Stimulated activated CD8-positive, alpha-beta memory T cell treated with anti-CD3 and anti-CD28 coated beads, Interleukin-4, amount 100 ng/mL, for 1 hour (primary cell): Measurements from ENCODE around the gene SYNDIG1.

Experiments used
- DNase-seq, 2 donors: peaks; one replicate each; pipeline ENCODE4 v3.0.0-alpha.2; 2020; ENCODE audit warnings: low read depth in 2 of 2, low spot score in 1 of 2

SYNDIG1 gene

GRCh38 chr20:24446811-24447210, 22.6 kb upstream of the SYNDIG1 start:
- DNase-seq: no peak

GRCh38 chr20:24448170-24448569, 21.3 kb upstream of the SYNDIG1 start:
- DNase-seq: no peak

GRCh38 chr20:24449026-24449720, 20.3 kb upstream of the SYNDIG1 start:
- no peak for DNase-seq

GRCh38 chr20:24450177-24450576, 19.3 kb upstream of the SYNDIG1 start:
- DNase-seq: no peak

GRCh38 chr20:24450624-24451376, 18.6 kb upstream of the SYNDIG1 start:
- DNase-seq: no peak

- no peak for DNase-seq
Observed at GRCh38 chr20:24451428-24451827, 18.0 kb upstream of the SYNDIG1 start.

GRCh38 chr20:24452016-24452415, 17.4 kb upstream of the SYNDIG1 start:
- DNase-seq: no peak

GRCh38 chr20:24452498-24453127, 16.8 kb upstream of the SYNDIG1 start:
- DNase-seq: no peak

- no peak for DNase-seq
Observed at GRCh38 chr20:24453869-24454268, 15.6 kb upstream of the SYNDIG1 start.

GRCh38 chr20:24455081-24455480, 14.3 kb upstream of the SYNDIG1 start:
- no peak for DNase-seq

- no peak for DNase-seq
Observed at GRCh38 chr20:24456398-24456781, 13.0 kb upstream of the SYNDIG1 start.

- DNase-seq: no peak
Observed at GRCh38 chr20:24458436-24458835, 11.0 kb upstream of the SYNDIG1 start.

- DNase-seq: no peak
Observed at GRCh38 chr20:24459733-24460132, 9.7 kb upstream of the SYNDIG1 start.

GRCh38 chr20:24460712-24461111, 8.7 kb upstream of the SYNDIG1 start:
- no peak for DNase-seq

GRCh38 chr20:24461848-24462247, 7.6 kb upstream of the SYNDIG1 start:
- DNase-seq: no peak

- DNase-seq: no peak
Observed at GRCh38 chr20:24462460-24463010, 6.9 kb upstream of the SYNDIG1 start.

- DNase-seq: no peak
Observed at GRCh38 chr20:24465159-24465558, 4.3 kb upstream of the SYNDIG1 start.

GRCh38 chr20:24465730-24466129, 3.7 kb upstream of the SYNDIG1 start:
- DNase-seq: no peak

GRCh38 chr20:24468401-24469115, 871 bp upstream of the SYNDIG1 start:
- no peak for DNase-seq

- no peak for DNase-seq
Observed at GRCh38 chr20:24469894-24470745, 691 bp downstream of the SYNDIG1 start.
